ENCODE results near the gene CLDN22.
"Not testable (repeated sequence)": the region's sequence is repeated elsewhere in the genome, so short reads cannot be mapped to it uniquely, and the experiment has no call there.

The CLDN22 gene

GRCh38 chr4:183327827-183328226 is 7.8 kb upstream of the CLDN22 start:
- Histone ChIP-seq H3K9ac (ENCODE audit: low read depth, low read length) (no peak overlapping the region), H3K27ac (ENCODE audit: low read length) (no peak overlapping the region), H3K79me2 (ENCODE audit: insufficient read depth, low read length) (no peaks in the 10 kb centered on the region), H3K27me3 (ENCODE audit: insufficient read depth, low read length, poor library complexity) (no peaks in the 10 kb centered on the region), H3K9me3 (ENCODE audit: insufficient read depth, low read length, severe bottlenecking) (no peaks in the 10 kb centered on the region), H3K4me3 (ENCODE audit: low read depth in 1 of 2, low read length in 2 of 2) (no peak overlapping the region), H4K20me1 (ENCODE audit: insufficient read depth, low read length) (no peaks in the 10 kb centered on the region), H3K36me3 (ENCODE audit: insufficient read depth, low read length) (no peaks in the 10 kb centered on the region), H3K4me2 (ENCODE audit: insufficient read depth, low read length) (no peak overlapping the region), H3K4me1 (ENCODE audit: insufficient read depth, low read length) (no peaks in the 10 kb centered on the region), H2AFZ (ENCODE audit: low read depth, low read length) (no peak overlapping the region)
- ATAC-seq (ENCODE audit: insufficient read depth, low read depth), result no peak
- no peak for DNase-seq
- no peak for TF ChIP-seq CTCF (IDR thresholded peaks at IDR 0.05; ENCODE audit: borderline replicate concordance, extremely low read depth, low read length, poor library complexity, severe bottlenecking)
- no peak for TF ChIP-seq EZH2 (IDR thresholded peaks at IDR 0.05; ENCODE audit: borderline replicate concordance, low read depth, low read length, severe bottlenecking)

- no peak for TF ChIP-seq EZH2 (IDR thresholded peaks at IDR 0.05; ENCODE audit: borderline replicate concordance, low read depth, low read length, severe bottlenecking)
- no peak for TF ChIP-seq CTCF (IDR thresholded peaks at IDR 0.05; ENCODE audit: borderline replicate concordance, extremely low read depth, low read length, poor library complexity, severe bottlenecking)
- no peak overlapping the region for H3K4me2 ChIP-seq (ENCODE audit: insufficient read depth, low read length)
- H3K27me3 ChIP-seq (ENCODE audit: insufficient read depth, low read length, poor library complexity), result no peaks in the 10 kb centered on the region
- no peaks in the 10 kb centered on the region for H3K36me3 ChIP-seq (ENCODE audit: insufficient read depth, low read length)
- no peak overlapping the region for H3K4me3 ChIP-seq (ENCODE audit: low read depth in 1 of 2, low read length in 2 of 2)
- H3K9ac ChIP-seq (ENCODE audit: low read depth, low read length), result no peak overlapping the region
- ATAC-seq (ENCODE audit: insufficient read depth, low read depth), result no peak
- H3K9me3 ChIP-seq (ENCODE audit: insufficient read depth, low read length, severe bottlenecking), result no peaks in the 10 kb centered on the region
- H3K27ac ChIP-seq (ENCODE audit: low read length), result no peak overlapping the region
- no peak for DNase-seq
- no peaks in the 10 kb centered on the region for H4K20me1 ChIP-seq (ENCODE audit: insufficient read depth, low read length)
- no peaks in the 10 kb centered on the region for H3K4me1 ChIP-seq (ENCODE audit: insufficient read depth, low read length)
- H3K79me2 ChIP-seq (ENCODE audit: insufficient read depth, low read length), result no peaks in the 10 kb centered on the region
- H2AFZ ChIP-seq (ENCODE audit: low read depth, low read length), result no peak overlapping the region
Measured at GRCh38 chr4:183326853-183327252, 6.8 kb upstream of the CLDN22 start.

GRCh38 chr4:183326387-183326786 is 6.3 kb upstream of the CLDN22 start:
- not testable (repeated sequence) for H3K9me3 ChIP-seq (ENCODE audit: insufficient read depth, low read length, severe bottlenecking); H4K20me1 ChIP-seq (ENCODE audit: insufficient read depth, low read length); H3K9ac ChIP-seq (ENCODE audit: low read depth, low read length); DNase-seq; H3K27me3 ChIP-seq (ENCODE audit: insufficient read depth, low read length, poor library complexity); H3K4me2 ChIP-seq (ENCODE audit: insufficient read depth, low read length); H3K36me3 ChIP-seq (ENCODE audit: insufficient read depth, low read length); ATAC-seq (ENCODE audit: insufficient read depth, low read depth); H2AFZ ChIP-seq (ENCODE audit: low read depth, low read length); H3K27ac ChIP-seq (ENCODE audit: low read length); H3K4me1 ChIP-seq (ENCODE audit: insufficient read depth, low read length); H3K4me3 ChIP-seq (ENCODE audit: low read depth in 1 of 2, low read length in 2 of 2); H3K79me2 ChIP-seq (ENCODE audit: insufficient read depth, low read length)

GRCh38 chr4:183324619-183325018 is 4.5 kb upstream of the CLDN22 start:
- H3K4me1 ChIP-seq (ENCODE audit: insufficient read depth, low read length), result no peaks in the 10 kb centered on the region
- no peaks in the 10 kb centered on the region for H3K9me3 ChIP-seq (ENCODE audit: insufficient read depth, low read length, severe bottlenecking)
- DNase-seq (no peak), ATAC-seq (ENCODE audit: insufficient read depth, low read depth) (no peak)
- H4K20me1 ChIP-seq (ENCODE audit: insufficient read depth, low read length), result no peaks in the 10 kb centered on the region
- no peak overlapping the region for H3K27ac ChIP-seq (ENCODE audit: low read length)
- H3K4me2 ChIP-seq (ENCODE audit: insufficient read depth, low read length), result no peak overlapping the region
- H3K4me3 ChIP-seq (ENCODE audit: low read depth in 1 of 2, low read length in 2 of 2), result no peak overlapping the region
- TF ChIP-seq CTCF (IDR thresholded peaks at IDR 0.05; ENCODE audit: borderline replicate concordance, extremely low read depth, low read length, poor library complexity, severe bottlenecking) (no peak), EZH2 (IDR thresholded peaks at IDR 0.05; ENCODE audit: borderline replicate concordance, low read depth, low read length, severe bottlenecking) (no peak)
- H2AFZ ChIP-seq (ENCODE audit: low read depth, low read length), result no peak overlapping the region
- no peaks in the 10 kb centered on the region for H3K79me2 ChIP-seq (ENCODE audit: insufficient read depth, low read length)
- no peaks in the 10 kb centered on the region for H3K27me3 ChIP-seq (ENCODE audit: insufficient read depth, low read length, poor library complexity)
- no peaks in the 10 kb centered on the region for H3K36me3 ChIP-seq (ENCODE audit: insufficient read depth, low read length)
- H3K9ac ChIP-seq (ENCODE audit: low read depth, low read length), result no peak overlapping the region

DNA sequence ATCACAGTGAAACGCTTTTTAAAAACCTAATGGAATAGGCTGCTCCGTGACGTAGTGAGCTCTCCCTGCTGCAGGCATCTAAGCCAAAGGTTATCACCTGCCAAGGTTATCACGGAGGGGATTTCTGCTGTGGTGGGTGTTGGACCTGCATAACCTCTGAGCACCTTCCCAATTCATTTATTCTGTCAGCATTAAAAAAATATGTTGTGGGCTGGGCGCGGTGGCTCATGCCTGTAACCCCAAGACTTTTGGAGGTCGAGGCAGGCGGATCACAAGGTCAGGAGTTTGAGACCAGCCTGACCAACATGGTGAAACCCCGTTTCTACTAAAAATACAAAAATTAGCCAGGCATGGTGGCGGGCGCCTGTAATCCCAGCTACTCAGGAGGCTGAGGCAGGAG is 4.0 kb upstream of the CLDN22 start:
- not testable (repeated sequence) for DNase-seq

More for the DNA sequence above, 4.0 kb upstream of the CLDN22 start:
- H3K4me2 ChIP-seq (ENCODE audit: insufficient read depth, low read length); H4K20me1 ChIP-seq (ENCODE audit: insufficient read depth, low read length); H3K79me2 ChIP-seq (ENCODE audit: insufficient read depth, low read length); H3K9ac ChIP-seq (ENCODE audit: low read depth, low read length); H3K9me3 ChIP-seq (ENCODE audit: insufficient read depth, low read length, severe bottlenecking); ATAC-seq (ENCODE audit: insufficient read depth, low read depth); H3K27me3 ChIP-seq (ENCODE audit: insufficient read depth, low read length, poor library complexity); H2AFZ ChIP-seq (ENCODE audit: low read depth, low read length); H3K4me3 ChIP-seq (ENCODE audit: low read depth in 1 of 2, low read length in 2 of 2); H3K4me1 ChIP-seq (ENCODE audit: insufficient read depth, low read length); H3K36me3 ChIP-seq (ENCODE audit: insufficient read depth, low read length); H3K27ac ChIP-seq (ENCODE audit: low read length): not testable (repeated sequence)

All from DND-41 (cell line).